ENCODE measurements around the gene KCNAB2. TPM values are rescaled to one million over a fixed set of nuclear protein-coding genes. Genes with fewer than 3 reads are reported as not detected.

The KCNAB2 gene
- total RNA-seq, 1 donor, result 5.8 TPM

GRCh38 chr1:6077919-6078318, 32.2 kb downstream of the KCNAB2 start:
- Histone ChIP-seq H3K27me3 (ENCODE audit: insufficient read depth, low read length) (no peaks in the 10 kb centered on the region), H2AFZ (ENCODE audit: low read length) (no peak overlapping the region), H3K9me3 (ENCODE audit: low read depth, low read length) (no peaks in the 10 kb centered on the region), H3K27ac (ENCODE audit: low read depth, low read length) (no peak overlapping the region), H3K4me3 (ENCODE audit: insufficient read depth, low read length) (no peak overlapping the region), H3K4me2 (ENCODE audit: insufficient read depth, low read length) (no peak overlapping the region), H3K36me3 (ENCODE audit: insufficient read depth, low read length) (no peaks in the 10 kb centered on the region), H3K4me1 (ENCODE audit: insufficient read depth, low read length) (no peaks in the 10 kb centered on the region), H4K20me1 (ENCODE audit: insufficient read depth, low read length) (no peaks in the 10 kb centered on the region), H3K79me2 (ENCODE audit: insufficient read depth, low read length) (no peaks in the 10 kb centered on the region)
- DNase-seq (ENCODE audit: insufficient read length, low spot score, missing footprints), result no peak
- TF ChIP-seq CTCF (IDR thresholded peaks at IDR 0.05; ENCODE audit: extremely low read depth, low read depth, low read length), result no peak

GRCh38 chr1:6080469-6080868, 34.8 kb downstream of the KCNAB2 start:
- DNase-seq (ENCODE audit: insufficient read length, low spot score, missing footprints), result no peak
- Histone ChIP-seq H3K36me3 (ENCODE audit: insufficient read depth, low read length) (no peaks in the 10 kb centered on the region), H3K27me3 (ENCODE audit: insufficient read depth, low read length) (no peaks in the 10 kb centered on the region), H3K27ac (ENCODE audit: low read depth, low read length) (no peak overlapping the region), H3K4me1 (ENCODE audit: insufficient read depth, low read length) (no peaks in the 10 kb centered on the region), H3K9me3 (ENCODE audit: low read depth, low read length) (no peaks in the 10 kb centered on the region), H2AFZ (ENCODE audit: low read length) (no peak overlapping the region), H3K4me3 (ENCODE audit: insufficient read depth, low read length) (no peak overlapping the region), H4K20me1 (ENCODE audit: insufficient read depth, low read length) (peaks cover 4% of the 10 kb centered on the region), H3K4me2 (ENCODE audit: insufficient read depth, low read length) (no peak overlapping the region), H3K79me2 (ENCODE audit: insufficient read depth, low read length) (no peaks in the 10 kb centered on the region)
- no peak for TF ChIP-seq CTCF (IDR thresholded peaks at IDR 0.05; ENCODE audit: extremely low read depth, low read depth, low read length)

GRCh38 chr1:6081901-6082300, 36.2 kb downstream of the KCNAB2 start:
- no peak overlapping the region for H3K4me2 ChIP-seq (ENCODE audit: insufficient read depth, low read length)
- no peaks in the 10 kb centered on the region for H3K79me2 ChIP-seq (ENCODE audit: insufficient read depth, low read length)
- H4K20me1 ChIP-seq (ENCODE audit: insufficient read depth, low read length), result peaks cover 4% of the 10 kb centered on the region
- H3K27me3 ChIP-seq (ENCODE audit: insufficient read depth, low read length), result no peaks in the 10 kb centered on the region
- H3K4me3 ChIP-seq (ENCODE audit: insufficient read depth, low read length), result no peak overlapping the region
- no peak for TF ChIP-seq CTCF (IDR thresholded peaks at IDR 0.05; ENCODE audit: extremely low read depth, low read depth, low read length)
- no peak for DNase-seq (ENCODE audit: insufficient read length, low spot score, missing footprints)
- no peak overlapping the region for H2AFZ ChIP-seq (ENCODE audit: low read length)
- H3K4me1 ChIP-seq (ENCODE audit: insufficient read depth, low read length), result no peaks in the 10 kb centered on the region
- H3K9me3 ChIP-seq (ENCODE audit: low read depth, low read length), result no peaks in the 10 kb centered on the region
- H3K36me3 ChIP-seq (ENCODE audit: insufficient read depth, low read length), result no peaks in the 10 kb centered on the region
- no peak overlapping the region for H3K27ac ChIP-seq (ENCODE audit: low read depth, low read length)

- Histone ChIP-seq H3K4me1 (ENCODE audit: insufficient read depth, low read length) (no peaks in the 10 kb centered on the region), H4K20me1 (ENCODE audit: insufficient read depth, low read length) (peaks cover 4% of the 10 kb centered on the region), H3K36me3 (ENCODE audit: insufficient read depth, low read length) (no peaks in the 10 kb centered on the region), H3K4me2 (ENCODE audit: insufficient read depth, low read length) (no peak overlapping the region), H3K4me3 (ENCODE audit: insufficient read depth, low read length) (no peak overlapping the region), H3K9me3 (ENCODE audit: low read depth, low read length) (no peaks in the 10 kb centered on the region), H3K27ac (ENCODE audit: low read depth, low read length) (no peak overlapping the region), H2AFZ (ENCODE audit: low read length) (no peak overlapping the region), H3K27me3 (ENCODE audit: insufficient read depth, low read length) (no peaks in the 10 kb centered on the region), H3K79me2 (ENCODE audit: insufficient read depth, low read length) (no peaks in the 10 kb centered on the region)
- peak; percentile 21 for TF ChIP-seq CTCF (IDR thresholded peaks at IDR 0.05; ENCODE audit: extremely low read depth, low read depth, low read length)
- no peak for DNase-seq (ENCODE audit: insufficient read length, low spot score, missing footprints)
Measured at GRCh38 chr1:6082430-6082971, 36.8 kb downstream of the KCNAB2 start.

All from osteoblast (primary cell).